Measurements from ENCODE around the gene SERPINB2.
"Not testable (repeated sequence)": the region's sequence is repeated elsewhere in the genome, so short reads cannot be mapped to it uniquely, and the experiment has no call there.

SERPINB2 gene

DNA sequence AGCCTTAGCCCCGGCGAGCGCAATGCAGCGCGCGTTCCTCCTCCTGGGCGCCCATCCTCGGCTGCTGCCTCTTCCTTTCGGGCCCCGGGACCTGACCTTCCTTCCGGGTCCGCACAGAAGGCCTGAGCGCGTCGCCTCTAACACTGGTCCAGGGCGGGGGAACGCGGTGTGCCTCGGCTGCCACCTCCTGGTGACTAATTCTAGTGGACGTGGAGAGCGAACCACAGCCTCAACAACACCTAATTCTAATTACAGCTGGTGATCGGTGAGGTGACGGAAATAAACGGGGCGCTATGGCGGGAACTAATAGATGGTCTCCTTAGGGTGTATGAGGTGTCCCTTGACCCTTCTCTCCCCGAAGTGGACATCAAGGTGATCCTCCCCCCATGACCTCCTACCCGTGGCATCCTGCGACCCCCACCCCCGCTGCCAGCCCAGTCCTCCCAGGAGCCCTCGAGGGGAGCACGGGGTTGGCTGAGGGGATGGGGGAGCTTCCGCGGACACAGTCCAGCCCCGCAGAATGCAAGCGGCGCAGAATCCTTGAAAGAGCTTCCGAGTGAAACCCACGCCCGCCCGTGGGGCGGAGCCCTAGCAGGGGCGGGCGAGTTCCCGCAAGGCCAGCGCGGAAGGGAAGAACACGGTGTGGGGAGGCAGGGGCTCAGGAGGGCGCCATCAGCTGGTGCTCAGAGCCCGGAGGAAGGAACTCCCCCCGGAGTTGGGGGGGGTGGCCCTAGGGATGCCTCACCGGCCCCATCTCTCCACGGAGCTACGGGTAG is 48.8 kb downstream of the SERPINB2 start:
- intact Hi-C loops (cut with DNase I; ENCODE audit: low total_unique reads) = loop anchor here (10.0 kb wide), 1 partner anchor 412 kb away; no protein-coding TSS in a partner anchor

DNA sequence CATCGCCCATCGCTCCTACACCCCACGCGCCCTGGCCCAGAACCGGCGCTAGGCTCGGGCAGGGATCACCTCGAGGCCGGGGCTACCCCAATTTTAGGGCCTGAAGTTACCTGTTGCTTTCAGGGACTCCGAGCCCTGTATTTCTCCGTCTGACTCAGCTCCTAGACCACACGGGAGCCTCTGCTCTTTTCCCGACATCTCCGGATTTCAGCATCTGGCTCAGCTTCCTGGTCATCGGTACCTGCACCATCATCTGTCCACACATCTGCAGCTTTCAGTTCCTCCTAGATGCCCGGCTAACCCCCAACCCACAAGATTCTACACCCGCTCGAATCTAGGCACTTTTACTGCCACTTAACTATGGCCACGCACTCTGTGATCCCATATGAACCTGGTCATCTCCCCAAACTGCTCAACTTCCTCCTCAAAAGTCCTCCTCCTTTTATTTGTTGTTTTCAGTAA is 49.5 kb downstream of the SERPINB2 start:
- no peak for TF ChIP-seq CTCF (IDR thresholded peaks at IDR 0.05)
- Histone ChIP-seq H3K36me3 (no peaks in the 10 kb centered on the region), H3K4me3 (peak overlapping the region; percentile 47 to 61), H3K9me3 (no peaks in the 10 kb centered on the region), H3K27me3 (peaks cover 0 to 23% of the 10 kb centered on the region in 2 donors), H3K27ac (no peak overlapping the region), H3K4me1 (peaks cover 0 to 12% (median 8%) of the 10 kb centered on the region in 4 donors)
- intact Hi-C loops (cut with DNase I; ENCODE audit: low total_unique reads) = loop anchor here (10.0 kb wide), 1 partner anchor 412 kb away; no protein-coding TSS in a partner anchor
- no peak for DNase-seq

More for the DNA sequence above, 48.8 kb downstream of the SERPINB2 start:
- Histone ChIP-seq H3K4me3 (peak overlapping the region; percentile 47 to 61), H3K27me3 (peaks cover 0 to 23% of the 10 kb centered on the region in 2 donors), H3K27ac (no peak overlapping the region), H3K4me1 (peaks cover 0 to 12% (median 8%) of the 10 kb centered on the region in 4 donors), H3K9me3 (no peaks in the 10 kb centered on the region), H3K36me3 (no peaks in the 10 kb centered on the region)
- DNase-seq = peak; percentile 82 to 85
- TF ChIP-seq CTCF (IDR thresholded peaks at IDR 0.05) = peak; percentile 48 to 66

DNA sequence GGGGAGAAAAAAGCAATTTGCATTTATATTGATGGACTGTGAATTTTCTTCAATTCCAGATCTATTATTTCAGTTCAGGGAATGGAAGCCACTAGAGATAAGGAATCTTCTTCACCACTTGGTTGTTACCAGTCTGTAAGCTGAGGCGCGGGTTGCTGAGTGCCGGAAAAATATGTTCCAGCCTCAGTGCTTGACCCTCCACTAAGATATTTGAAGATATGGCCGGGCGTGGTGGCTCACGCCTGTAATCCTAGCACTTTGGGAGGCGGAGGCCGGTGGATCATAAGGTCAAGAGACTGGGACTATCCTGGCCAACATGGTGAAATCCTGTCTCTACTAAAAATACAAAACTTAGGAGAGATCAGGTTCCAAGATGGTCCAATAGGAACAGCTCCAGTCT is 52.5 kb downstream of the SERPINB2 start:
- Histone ChIP-seq H3K27me3 (peaks cover 0 to 25% of the 10 kb centered on the region in 2 donors), H3K9me3 (no peaks in the 10 kb centered on the region), H3K27ac (no peak overlapping the region), H3K4me3 (no peak overlapping the region), H3K36me3 (no peaks in the 10 kb centered on the region), H3K4me1 (peaks cover 0 to 12% (median 8%) of the 10 kb centered on the region in 4 donors)
- intact Hi-C loops (cut with DNase I; ENCODE audit: low total_unique reads) = no loop called here
- no peak for TF ChIP-seq CTCF (IDR thresholded peaks at IDR 0.05)
- no peak for DNase-seq

DNA sequence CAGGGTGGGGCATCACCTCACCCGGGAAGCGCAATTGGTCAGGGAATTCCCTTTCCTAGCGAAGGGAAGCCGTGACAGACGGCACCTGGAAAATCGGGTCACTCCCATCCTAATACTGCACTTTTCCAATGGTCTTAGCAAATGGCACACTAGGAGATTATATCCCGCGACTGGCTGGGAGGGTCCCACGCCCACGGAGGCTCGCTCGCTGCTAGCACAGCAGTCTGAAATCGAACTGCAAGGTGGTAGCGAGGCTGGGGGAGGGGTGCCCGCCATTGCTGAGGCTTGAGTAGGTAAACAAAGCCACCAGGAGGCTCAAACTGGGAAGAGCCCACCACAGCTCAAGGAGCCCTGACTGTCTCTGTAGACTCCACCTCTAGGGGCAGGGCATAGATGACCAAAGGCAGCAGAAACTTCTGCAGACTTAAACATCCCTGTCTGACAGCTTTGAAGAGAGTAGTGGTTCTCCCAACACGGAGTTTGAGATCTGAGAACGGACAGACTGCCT is 53.1 kb downstream of the SERPINB2 start:
- intact Hi-C loops (cut with DNase I; ENCODE audit: low total_unique reads); H3K4me3 ChIP-seq; H3K36me3 ChIP-seq; H3K9me3 ChIP-seq; DNase-seq; H3K27ac ChIP-seq: not testable (repeated sequence)
- H3K27me3 ChIP-seq = peaks cover 0 to 25% of the 10 kb centered on the region in 2 donors
- H3K4me1 ChIP-seq = peaks cover 0 to 12% (median 8%) of the 10 kb centered on the region in 4 donors

- intact Hi-C loops (cut with DNase I; ENCODE audit: low total_unique reads) = no loop called here
- Histone ChIP-seq H3K4me1 (peaks cover 0 to 12% (median 6%) of the 10 kb centered on the region in 4 donors), H3K27me3 (peaks cover 0 to 5% of the 10 kb centered on the region in 2 donors), H3K27ac (no peak overlapping the region), H3K9me3 (no peaks in the 10 kb centered on the region), H3K4me3 (no peak overlapping the region), H3K36me3 (no peaks in the 10 kb centered on the region)
- TF ChIP-seq CTCF (IDR thresholded peaks at IDR 0.05) = no peak
- DNase-seq = no peak
These were observed 59.7 kb downstream of the SERPINB2 start for GRCh38 chr18:63947051-63947790.

Data from tibial artery (tissue), 4 donors.